MM.1S (cell line): Measurements from ENCODE around the gene DZIP1L.

Experiments used
- EZH2 ChIP-seq: fragments of 300-600 bp; sonication (generic); optimal IDR thresholded peaks from 2 replicates; pipeline ENCODE3; 2017; ENCODE audit warnings: low read depth, mild to moderate bottlenecking, antibody characterized with exemption, low read length, mixed read lengths
- TF ChIP-seq, protein P1 (sequence below): fragments of 300-600 bp; sonication (generic); IDR thresholded peaks from 2 replicates; pipeline ENCODE4 v1.5.1; 2016; ENCODE audit warnings: antibody characterized with exemption, low read length, mixed read lengths

DNA sequence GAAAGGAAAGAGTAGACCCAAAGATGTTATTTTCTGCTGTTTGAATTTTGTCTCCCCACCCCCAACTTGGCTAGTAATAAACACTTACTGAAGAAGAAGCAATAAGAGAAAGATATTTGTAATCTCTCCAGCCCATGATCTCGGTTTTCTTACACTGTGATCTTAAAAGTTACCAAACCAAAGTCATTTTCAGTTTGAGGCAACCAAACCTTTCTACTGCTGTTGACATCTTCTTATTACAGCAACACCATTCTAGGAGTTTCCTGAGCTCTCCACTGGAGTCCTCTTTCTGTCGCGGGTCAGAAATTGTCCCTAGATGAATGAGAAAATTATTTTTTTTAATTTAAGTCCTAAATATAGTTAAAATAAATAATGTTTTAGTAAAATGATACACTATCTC, 83.9 kb downstream of the DZIP1L start:
- TF ChIP-seq, protein P1, sequence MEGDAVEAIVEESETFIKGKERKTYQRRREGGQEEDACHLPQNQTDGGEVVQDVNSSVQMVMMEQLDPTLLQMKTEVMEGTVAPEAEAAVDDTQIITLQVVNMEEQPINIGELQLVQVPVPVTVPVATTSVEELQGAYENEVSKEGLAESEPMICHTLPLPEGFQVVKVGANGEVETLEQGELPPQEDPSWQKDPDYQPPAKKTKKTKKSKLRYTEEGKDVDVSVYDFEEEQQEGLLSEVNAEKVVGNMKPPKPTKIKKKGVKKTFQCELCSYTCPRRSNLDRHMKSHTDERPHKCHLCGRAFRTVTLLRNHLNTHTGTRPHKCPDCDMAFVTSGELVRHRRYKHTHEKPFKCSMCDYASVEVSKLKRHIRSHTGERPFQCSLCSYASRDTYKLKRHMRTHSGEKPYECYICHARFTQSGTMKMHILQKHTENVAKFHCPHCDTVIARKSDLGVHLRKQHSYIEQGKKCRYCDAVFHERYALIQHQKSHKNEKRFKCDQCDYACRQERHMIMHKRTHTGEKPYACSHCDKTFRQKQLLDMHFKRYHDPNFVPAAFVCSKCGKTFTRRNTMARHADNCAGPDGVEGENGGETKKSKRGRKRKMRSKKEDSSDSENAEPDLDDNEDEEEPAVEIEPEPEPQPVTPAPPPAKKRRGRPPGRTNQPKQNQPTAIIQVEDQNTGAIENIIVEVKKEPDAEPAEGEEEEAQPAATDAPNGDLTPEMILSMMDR: no peak
- no peak for TF ChIP-seq EZH2
